Smooth muscle cell of the coronary artery (primary cell): ENCODE results near the gene FBH1. TPM values are rescaled to one million over a fixed set of nuclear protein-coding genes. Genes with fewer than 3 reads are reported as not detected.

Experiments
- total RNA-seq: library from RNA; depleted of rRNA; stranded (reverse); fragments of >200 nt; gene quantifications from 2 replicates; pipeline ENCODE4 v1.2.3, GENCODE V29; 2014; ENCODE audit warnings: low replicate concordance

The FBH1 gene
- 117 and 181 TPM in 2 replicates for total RNA-seq

GRCh38 chr10:5889624-5890451, at the start of gene FBH1, which contains the start of gene ANKRD16:
Gene FBH1, plus strand, starts transcription at chr10:5890243. Its CDS starts 103 bp downstream, at chr10:5890346.
Gene ANKRD16, minus strand, starts transcription at chr10:5889893. Its CDS starts 539 bp downstream, at chr10:5889354.

GRCh38 chr10:5977471-5978229, 87.6 kb downstream of the FBH1 start, which contains the start of gene IL15RA:
Gene IL15RA, minus strand, starts transcription at chr10:5977543. Its CDS starts 51 bp downstream, at chr10:5977492.

Other genes starting within 250 kb of the FBH1 start
- 9.7 and 13.3 TPM in 2 replicates for gene ASB13, start 223.6 kb upstream of the FBH1 start, total RNA-seq
- 21.5 and 52.2 TPM in 2 replicates for gene TASOR2, start 205.4 kb upstream of the FBH1 start, total RNA-seq
- gene GDI2, start 76.8 kb upstream of the FBH1 start, total RNA-seq = 423 and 430 TPM in 2 replicates
- gene ANKRD16, start 350 bp upstream of the FBH1 start, total RNA-seq = 5.1 and 10.1 TPM in 2 replicates
- gene IL15RA, start 87.3 kb downstream of the FBH1 start, total RNA-seq = 5.5 and 8.0 TPM in 2 replicates
- not detected in 2 replicates for gene IL2RA, start 172.1 kb downstream of the FBH1 start, total RNA-seq
- 34.9 and 38.7 TPM in 2 replicates for gene RBM17, start 198.8 kb downstream of the FBH1 start, total RNA-seq